Chondrocyte (in vitro differentiated cells): ENCODE measurements around the gene NRBF2. TPM values are rescaled to one million over a fixed set of nuclear protein-coding genes. Genes with fewer than 3 reads are reported as not detected.

Source experiments
- DNase-seq: peaks from one replicate; pipeline ENCODE4 v3.0.0; 2021; ENCODE audit warnings: mixed read lengths, low spot score
- H3K27ac Mint-ChIP-seq: one replicate; pipeline ENCODE4 v1.8.0; 2021; ENCODE audit warnings: mild to moderate bottlenecking, moderate library complexity, mixed read lengths; ENCODE audit not compliant: unreplicated experiment
- H3K27me3 Mint-ChIP-seq: 2 replicates; pipeline ENCODE4 v1.8.0; 2021; ENCODE audit warnings: low read depth, mixed read lengths
- H3K36me3 Mint-ChIP-seq: 2 replicates; pipeline ENCODE4 v1.8.0; 2021; ENCODE audit warnings: low read depth, mixed read lengths
- H3K4me1 Mint-ChIP-seq: 2 replicates; pipeline ENCODE4 v1.8.0; 2021; ENCODE audit warnings: low read depth, mild to moderate bottlenecking, mixed read lengths
- H3K4me3 Mint-ChIP-seq: one replicate; pipeline ENCODE4 v1.8.0; 2021; ENCODE audit warnings: mild to moderate bottlenecking, moderate library complexity, mixed read lengths; ENCODE audit not compliant: unreplicated experiment
- H3K9me3 Mint-ChIP-seq: 2 replicates; pipeline ENCODE4 v1.8.0; 2021; ENCODE audit warnings: low read depth, mixed read lengths
- CTCF ChIP-seq: fragments of 200-600 bp; sonication (generic); IDR thresholded peaks from 2 replicates; pipeline ENCODE4 v1.5.0; 2021; ENCODE audit warnings: antibody characterized with exemption, mild to moderate bottlenecking, moderate library complexity
- total RNA-seq: library from RNA; stranded (reverse); gene quantifications from 3 replicates; pipeline ENCODE4 v1.2.1, GENCODE V29; 2021

NRBF2 gene
- total RNA-seq, 1 donor from 2014 or later, result 44.1 TPM

GRCh38 chr10:63125459-63125858 lies 7.7 kb upstream of the NRBF2 start:
- Mint-ChIP-seq H3K27ac (no peak overlapping the region), H3K9me3 (no peaks in the 10 kb centered on the region), H3K27me3 (no peaks in the 10 kb centered on the region), H3K36me3 (no peaks in the 10 kb centered on the region), H3K4me1 (peaks cover 14% of the 10 kb centered on the region), H3K4me3 (no peak overlapping the region)
- no peak for TF ChIP-seq CTCF
- DNase-seq, result no peak

DNA sequence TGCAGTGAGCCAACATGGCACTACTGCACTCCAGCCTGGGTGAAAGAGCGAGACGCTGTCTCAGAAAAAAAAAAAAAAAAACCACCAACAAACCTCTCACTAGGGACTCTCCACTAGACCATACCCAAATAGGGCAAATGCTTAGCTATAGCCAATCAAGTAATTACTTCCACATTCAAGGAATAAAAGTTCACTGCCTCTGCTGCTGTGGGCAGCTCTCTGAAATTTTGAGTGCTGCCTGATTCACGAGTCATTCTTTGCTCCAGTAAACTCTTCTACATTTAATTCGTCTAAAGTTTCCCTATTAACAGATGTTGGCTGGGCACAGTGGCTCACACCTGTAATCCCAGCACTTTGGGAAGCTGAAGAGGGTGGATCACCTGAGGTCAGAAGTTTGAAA lies 4.7 kb upstream of the NRBF2 start:
- Mint-ChIP-seq H3K9me3 (peaks cover 12% of the 10 kb centered on the region), H3K27me3 (no peaks in the 10 kb centered on the region), H3K4me1 (peaks cover 11% of the 10 kb centered on the region), H3K36me3 (peaks cover 1% of the 10 kb centered on the region), H3K27ac (no peak overlapping the region), H3K4me3 (no peak overlapping the region)
- TF ChIP-seq CTCF, result no peak
- no peak for DNase-seq

DNA sequence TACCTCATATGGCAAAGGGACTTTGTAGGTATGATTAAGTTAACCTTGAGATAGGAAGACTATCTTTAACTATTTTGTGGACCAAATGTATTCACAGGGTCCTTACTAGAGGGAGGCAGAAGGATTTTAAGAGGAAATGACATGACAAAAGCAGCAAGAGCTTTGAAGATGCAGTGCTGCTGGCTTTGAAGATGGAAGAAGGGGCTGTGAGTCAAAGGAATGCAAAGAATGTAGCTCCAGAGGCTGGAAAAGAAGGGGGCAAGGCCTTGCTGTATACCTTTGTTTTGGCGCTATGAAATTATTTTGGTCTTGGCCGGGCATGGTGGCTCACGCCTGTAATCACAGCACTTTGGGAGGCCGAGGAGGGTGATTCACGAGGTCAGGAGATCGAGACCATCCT lies 3.2 kb upstream of the NRBF2 start:
- H3K4me3 Mint-ChIP-seq, result no peak overlapping the region
- H3K27me3 Mint-ChIP-seq, result no peaks in the 10 kb centered on the region
- H3K36me3 Mint-ChIP-seq, result peaks cover 1% of the 10 kb centered on the region
- H3K27ac Mint-ChIP-seq, result no peak overlapping the region
- H3K4me1 Mint-ChIP-seq, result peaks cover 21% of the 10 kb centered on the region
- no peak for TF ChIP-seq CTCF
- no peak for DNase-seq
- peaks cover 12% of the 10 kb centered on the region for H3K9me3 Mint-ChIP-seq

- Mint-ChIP-seq H3K36me3 (peaks cover 1% of the 10 kb centered on the region), H3K4me1 (peaks cover 46% of the 10 kb centered on the region), H3K27me3 (no peaks in the 10 kb centered on the region), H3K4me3 (peak overlapping the region; percentile 85), H3K27ac (peak overlapping the region; percentile 89), H3K9me3 (peaks cover 12% of the 10 kb centered on the region)
- DNase-seq, result no peak
- no peak for TF ChIP-seq CTCF
Measured at GRCh38 chr10:63132651-63133055, 475 bp upstream of the NRBF2 start.

GRCh38 chr10:63133821-63134557 lies 861 bp downstream of the NRBF2 start:
- no peak for DNase-seq
- Mint-ChIP-seq H3K4me1 (peaks cover 48% of the 10 kb centered on the region), H3K9me3 (peaks cover 12% of the 10 kb centered on the region), H3K4me3 (peak overlapping the region; percentile 85), H3K27me3 (no peaks in the 10 kb centered on the region), H3K27ac (peak overlapping the region; percentile 89), H3K36me3 (peaks cover 1% of the 10 kb centered on the region)
- peak; percentile 4 for TF ChIP-seq CTCF
